Raji (cell line): ENCODE results near the gene TIGD4.

ENCODE experiments used
- POLR2A ChIP-seq: IDR thresholded peaks from 2 replicates; pipeline ENCODE4 v1.6.1; 2011; ENCODE audit warnings: low read depth, low read length, control low read depth; ENCODE audit not compliant: insufficient read depth

The TIGD4 gene

DNA sequence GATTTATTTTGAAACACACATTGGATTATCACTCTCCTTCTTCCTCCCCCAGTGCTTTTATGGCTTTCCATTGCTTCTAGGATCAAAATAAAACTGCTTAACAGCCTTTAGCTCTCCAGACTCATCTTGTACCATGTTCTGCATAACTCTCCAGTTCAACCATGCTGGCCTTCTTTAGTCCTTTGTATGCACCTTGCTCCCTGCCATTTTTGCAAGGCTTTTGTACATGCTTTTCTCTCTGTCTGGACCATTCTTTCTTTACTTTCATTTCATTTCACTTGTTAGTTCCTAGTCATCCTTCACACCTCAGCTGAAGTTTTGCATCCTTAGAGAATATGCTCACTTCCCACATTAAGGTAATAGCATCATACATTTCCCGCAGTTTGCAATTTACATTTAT, 7.1 kb upstream of the TIGD4 start:
- no peak for TF ChIP-seq POLR2A

DNA sequence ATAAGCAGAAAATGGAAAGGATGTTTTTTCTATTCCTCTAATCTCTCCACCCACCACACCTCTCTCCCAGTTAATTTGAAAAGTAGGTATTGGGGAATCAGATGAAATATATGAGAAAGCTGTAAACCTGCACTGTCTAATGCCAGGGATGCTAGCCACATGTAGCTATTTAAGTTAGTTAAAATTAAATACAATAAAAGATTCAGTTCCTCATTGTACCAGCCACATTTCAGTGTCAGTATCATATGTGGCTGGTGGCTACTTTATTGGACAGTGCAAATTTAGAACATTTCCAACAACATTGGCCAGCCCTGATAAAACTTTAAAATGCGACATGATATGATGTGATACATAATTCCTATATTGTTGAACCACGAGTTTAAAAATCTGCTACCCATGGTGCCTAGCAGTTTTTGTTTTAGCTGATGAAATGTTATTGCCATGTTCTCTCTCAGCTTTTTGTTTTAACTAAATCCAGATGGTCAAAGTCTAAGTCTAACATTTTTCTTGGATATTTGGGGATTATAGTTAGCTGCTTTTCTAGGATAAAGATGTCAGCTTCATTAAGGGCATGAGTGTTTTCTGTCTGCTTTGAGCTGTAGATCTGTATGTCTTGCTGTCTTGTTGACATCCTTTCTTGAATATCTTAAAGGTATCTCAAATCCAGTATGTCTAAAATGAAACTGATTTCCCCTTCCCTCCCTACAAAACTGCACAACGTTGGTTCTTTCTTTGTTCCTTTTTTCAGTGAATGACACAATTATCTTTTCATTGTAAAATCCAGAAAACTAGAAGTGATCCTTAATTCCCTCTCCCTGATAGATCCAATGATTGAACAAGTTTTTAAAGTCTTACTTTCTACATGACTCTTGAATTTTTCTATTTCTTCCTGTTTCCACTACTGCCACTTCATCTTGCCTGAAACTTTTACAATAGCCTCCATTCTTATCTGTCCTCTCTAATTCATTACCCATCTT, 6.4 kb upstream of the TIGD4 start:
- no peak for TF ChIP-seq POLR2A

DNA sequence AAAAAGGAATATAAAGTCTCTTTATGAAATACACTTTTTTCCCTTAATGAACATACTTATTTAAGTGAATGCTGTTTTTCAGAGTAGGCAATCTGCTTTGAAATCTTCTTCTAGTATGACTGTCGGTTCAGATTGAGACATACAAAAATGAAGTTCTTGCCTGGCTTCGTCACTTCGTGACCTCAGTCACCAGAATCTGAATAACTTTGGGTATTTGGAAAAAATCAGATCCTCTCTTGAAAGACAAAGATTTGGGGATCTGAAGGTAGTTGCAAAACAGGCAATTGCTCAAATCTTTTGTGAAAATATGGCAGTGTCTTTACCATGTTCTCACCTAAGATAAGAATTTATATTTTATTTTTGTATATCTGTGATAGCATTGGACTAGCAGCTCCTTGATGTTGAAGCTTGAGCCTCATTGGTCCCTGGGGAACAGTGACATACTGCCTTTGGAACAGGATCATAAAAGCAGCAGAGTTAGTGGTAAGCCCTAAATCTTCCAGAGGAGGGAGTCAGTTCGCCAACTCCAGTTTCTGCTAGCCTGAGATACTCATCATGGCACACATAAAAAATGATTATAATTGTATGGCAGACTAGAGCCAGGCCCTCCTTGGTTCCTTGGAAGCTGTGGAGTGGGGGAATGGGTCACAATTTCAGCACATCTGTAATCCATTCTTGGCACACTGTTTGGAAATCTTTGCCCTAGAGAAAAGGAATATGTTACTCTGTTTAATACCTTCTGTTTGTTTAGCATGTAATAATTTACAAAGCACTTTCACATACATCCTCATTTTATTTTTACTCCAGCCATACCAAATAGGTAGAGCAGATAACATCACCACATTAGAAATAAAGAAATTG, 5.2 kb upstream of the TIGD4 start:
- no peak for TF ChIP-seq POLR2A

DNA sequence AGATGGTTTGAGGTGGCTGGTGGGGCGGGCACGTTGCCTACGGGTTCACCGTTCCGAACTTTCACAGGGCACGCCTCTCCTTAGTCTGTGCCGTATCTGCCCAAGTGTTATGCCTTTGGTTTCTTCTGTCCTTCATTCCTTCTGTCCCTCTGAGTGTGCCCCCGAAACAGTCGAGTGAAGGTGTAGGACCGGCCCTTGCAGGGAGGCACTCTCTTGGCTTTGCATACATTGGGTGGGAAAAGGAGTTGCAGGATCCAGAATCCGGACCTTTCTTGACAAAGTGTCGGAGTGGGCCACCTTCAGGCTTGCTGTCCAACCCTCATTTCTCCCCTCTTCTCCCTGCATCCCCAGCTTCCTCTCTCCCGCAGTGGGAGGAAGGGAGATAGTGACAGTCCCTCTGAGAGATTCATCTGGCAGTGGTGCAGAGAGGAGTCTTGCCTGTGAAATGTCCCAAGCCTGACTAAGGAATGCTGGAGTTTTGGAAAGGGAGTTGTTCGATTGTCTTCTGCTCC, 793 bp upstream of the TIGD4 start:
- no peak for TF ChIP-seq POLR2A

DNA sequence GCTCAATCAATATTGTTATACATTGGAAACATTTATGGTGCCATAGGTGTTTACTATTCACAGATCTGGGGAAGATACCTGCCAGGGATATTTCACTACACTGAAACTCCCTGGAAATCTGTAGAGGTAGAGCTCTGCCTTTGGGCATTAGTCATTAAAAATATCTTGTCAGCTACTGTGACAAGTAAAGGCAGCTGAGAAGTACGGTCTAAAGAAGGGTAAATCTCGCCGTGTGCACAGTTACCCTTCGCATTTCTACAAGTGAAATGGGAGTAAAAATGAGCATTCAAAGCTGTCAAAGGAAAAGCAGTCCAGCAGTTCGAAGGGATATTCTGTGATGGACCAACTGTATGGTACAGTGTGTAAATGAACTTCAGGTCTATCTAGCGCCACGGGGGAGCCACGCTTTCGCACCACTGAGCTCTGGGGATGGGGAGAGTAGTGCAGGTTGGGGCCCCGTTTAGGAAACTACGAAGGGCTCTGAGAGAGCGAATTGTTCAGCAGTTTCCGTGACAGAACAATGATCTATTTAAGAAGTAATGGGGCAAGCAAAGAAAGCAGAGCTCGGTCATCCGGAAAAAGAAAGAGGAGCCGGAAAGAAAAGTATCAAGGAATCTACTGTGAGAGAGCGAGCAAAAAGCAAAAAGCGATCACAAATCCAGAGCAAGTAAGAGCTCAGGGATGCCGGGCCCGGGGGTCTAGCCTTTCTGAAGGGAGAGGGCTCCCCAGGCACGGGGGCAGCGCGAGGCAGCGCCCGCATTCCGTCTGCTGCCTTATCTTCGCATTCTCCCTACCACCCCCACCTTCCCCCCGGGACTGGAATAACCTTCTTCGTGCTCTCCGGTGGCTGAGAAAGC, 646 bp downstream of the TIGD4 start:
- TF ChIP-seq POLR2A = no peak

DNA sequence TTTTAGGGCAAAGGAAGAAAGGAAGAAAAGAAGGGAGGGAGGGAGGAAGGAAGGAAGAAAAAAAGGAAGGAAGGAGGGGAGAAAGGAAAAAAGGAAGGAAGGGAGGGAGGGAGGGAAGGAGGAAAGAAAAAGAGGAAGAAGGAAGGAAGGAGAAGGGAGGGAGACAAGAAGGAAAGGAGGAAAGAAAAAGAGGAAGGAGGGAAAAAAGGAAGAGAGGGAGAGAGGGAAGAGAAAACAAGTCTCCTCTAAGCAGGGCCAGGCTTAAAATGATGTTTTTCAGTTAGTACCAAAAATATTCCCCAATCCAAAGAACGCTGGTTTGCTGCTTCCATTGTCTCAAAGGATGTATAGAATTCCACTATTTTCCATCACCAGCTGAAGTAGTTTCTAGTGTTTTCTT, 2.0 kb downstream of the TIGD4 start:
- TF ChIP-seq POLR2A = no peak

DNA sequence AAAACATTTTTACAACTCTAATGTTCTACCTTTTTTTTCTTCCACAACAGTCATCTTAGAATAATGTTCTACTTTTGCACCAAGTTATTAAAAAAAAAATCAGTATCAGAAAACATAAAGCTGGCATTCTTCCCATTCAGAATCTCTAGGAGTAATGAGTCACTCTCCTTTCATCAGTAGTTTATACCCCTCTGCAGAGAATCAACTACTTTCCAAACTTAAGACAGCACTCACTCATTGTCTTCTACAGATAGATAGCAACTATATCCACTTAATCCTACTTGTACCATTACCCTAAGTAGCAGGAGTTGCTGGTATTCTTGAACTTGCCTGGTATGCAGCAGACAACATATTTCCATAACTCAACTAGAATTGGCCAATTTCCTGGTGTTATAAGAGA, 3.2 kb downstream of the TIGD4 start:
- no peak for TF ChIP-seq POLR2A

DNA sequence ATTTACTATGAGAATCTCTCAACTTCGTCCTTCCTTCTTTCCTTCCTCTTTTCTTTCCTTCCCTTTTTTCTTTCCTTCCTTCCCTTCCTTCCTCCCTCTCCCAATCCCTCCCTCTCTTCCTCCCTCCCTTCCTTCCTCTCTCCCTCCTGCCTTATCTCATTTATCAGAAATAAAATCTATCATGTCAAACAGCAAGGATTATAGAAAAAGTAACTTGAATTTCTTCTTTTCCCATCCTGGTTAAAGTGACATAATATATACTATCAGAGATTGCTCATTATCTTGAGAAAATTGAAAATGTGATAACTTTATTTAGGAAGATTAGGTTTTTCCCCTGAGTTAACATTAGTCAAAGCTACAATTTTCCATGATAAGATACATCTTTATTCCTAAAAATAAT, 5.6 kb downstream of the TIGD4 start:
- no peak for TF ChIP-seq POLR2A

DNA sequence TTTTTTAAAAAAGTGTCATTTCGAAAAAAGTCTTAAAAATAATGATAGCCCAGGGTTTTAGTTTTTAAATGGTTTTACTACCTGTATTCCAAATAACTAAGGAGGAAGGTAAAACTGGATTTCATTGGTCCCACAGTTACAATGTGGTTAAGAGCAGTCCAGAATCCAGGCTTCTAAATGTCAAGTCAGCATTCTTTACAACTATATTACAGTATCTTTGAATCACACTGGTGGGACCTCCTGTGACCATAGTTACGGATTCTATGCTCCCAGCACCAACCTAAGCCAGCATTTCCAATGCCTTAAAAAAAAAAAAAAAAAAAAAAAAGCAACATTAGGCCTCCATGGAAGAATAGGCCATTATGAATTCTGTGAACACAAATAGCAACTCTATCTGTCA, 6.2 kb downstream of the TIGD4 start:
- no peak for TF ChIP-seq POLR2A

DNA sequence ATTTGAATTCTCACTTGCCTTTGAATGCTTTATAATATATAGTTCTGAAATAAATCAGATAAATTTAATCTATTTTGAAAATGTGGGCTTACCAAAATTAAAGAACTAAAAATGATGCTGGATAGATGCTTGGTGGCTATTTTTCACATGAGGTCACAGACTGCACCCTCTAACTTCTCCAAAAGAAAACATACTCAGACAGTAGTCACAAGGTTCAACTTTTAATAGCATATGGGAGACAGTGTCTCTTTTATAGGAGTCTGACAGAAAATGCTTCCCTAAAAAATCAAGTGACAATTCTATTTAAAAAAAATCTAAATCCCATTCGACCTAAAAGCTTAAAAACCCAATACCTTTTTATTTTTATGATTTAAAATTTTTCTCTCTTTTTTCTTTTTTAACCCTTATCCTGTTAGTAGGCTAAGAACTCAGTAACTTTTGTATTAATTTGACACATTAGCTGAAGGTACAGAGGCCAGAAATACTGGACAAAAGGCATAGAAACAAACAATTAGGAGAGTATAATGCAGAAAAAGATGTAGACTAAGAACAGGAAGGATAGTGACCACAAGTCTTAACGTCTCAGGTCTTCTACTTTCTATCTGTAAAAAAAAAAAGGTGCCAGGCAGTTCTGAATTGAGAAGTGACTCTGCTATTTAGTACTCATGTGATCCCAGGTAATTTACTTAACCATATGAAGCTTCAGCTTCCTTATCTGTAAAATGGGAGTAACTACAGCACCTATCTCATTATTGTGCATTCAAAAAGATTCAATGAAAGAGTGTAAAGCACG, 7.6 kb downstream of the TIGD4 start:
- no peak for TF ChIP-seq POLR2A

DNA sequence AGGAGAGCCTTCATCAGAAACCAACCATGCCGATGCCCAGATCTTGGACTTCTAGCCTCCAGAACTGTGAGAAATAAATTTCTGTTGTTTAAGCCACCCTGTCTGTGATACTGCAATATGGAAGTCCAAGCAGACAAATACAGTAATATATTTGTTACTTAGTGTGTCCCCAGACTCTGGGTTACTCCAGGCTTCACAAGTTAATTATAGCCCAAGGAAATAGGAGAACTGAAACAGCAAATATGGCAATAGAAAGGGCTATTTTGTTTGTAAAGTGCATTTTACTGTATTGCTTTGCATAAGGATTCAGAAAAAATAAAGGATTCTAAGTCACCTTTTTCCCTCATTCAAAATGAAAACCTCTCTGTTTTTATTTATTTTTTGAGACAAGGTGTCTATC, 15.7 kb downstream of the TIGD4 start:
- TF ChIP-seq POLR2A = no peak

DNA sequence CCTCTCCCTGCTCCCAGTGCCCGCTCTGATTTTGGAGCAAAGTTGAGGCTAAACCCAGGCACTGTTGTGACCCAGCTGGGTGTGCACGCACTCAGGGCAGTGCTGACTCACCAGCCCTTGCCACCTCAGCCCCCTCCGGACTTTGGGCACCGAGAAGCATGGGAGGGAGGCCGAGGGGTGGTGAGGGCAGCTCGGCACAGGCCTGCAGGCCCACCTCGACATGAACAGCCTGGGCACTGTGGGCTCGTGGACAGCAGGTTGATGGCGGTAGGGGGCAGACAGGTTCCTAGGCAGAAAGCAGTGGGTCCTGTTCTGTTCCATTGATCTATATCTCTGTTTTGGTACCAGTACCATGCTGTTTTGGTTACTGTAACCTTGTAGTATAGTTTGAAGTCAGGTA, 30.9 kb downstream of the TIGD4 start:
- no peak for TF ChIP-seq POLR2A

DNA sequence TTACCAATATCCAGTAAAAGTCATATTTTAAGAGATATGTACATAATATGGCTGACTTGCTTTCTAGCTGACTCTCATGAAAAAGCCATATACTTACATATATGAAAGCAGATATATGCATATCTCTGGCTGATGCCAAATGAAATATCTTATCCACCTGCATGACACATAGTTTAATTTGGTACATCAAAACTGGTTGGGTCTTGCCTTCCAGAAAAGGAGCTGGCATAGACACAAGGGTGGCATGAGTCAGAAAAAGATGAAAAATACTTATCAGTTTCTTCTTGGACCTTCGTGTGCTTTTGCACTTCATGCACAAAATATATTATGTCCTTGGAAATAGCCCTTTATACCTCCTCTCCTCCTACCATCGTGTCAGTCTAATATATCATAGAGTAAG, 32.1 kb downstream of the TIGD4 start:
- no peak for TF ChIP-seq POLR2A

DNA sequence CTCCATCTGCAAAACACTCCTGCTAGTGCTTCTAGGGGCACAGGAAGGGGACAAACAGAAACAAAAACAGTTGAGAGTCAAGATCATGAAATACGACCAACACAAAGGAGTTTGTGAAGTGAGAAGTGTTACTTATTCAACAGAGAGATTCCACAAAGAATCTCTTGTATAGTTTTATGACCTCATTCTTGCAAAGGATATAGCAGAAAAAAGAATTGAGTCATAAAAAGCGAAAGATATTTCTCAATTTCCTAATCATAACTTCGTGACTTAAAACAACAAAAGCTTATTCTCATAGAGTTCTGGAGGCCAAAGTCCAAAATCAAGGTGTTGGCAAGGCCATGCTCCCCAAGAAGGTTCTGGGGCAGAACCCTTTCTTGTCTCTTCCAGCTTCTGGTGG, 40.7 kb downstream of the TIGD4 start:
- TF ChIP-seq POLR2A = no peak
